ENCODE data around the gene CD248.
A peak's percentile ranks its signal among the peaks of the same experiment; 100 is the strongest.

Gene CD248

DNA sequence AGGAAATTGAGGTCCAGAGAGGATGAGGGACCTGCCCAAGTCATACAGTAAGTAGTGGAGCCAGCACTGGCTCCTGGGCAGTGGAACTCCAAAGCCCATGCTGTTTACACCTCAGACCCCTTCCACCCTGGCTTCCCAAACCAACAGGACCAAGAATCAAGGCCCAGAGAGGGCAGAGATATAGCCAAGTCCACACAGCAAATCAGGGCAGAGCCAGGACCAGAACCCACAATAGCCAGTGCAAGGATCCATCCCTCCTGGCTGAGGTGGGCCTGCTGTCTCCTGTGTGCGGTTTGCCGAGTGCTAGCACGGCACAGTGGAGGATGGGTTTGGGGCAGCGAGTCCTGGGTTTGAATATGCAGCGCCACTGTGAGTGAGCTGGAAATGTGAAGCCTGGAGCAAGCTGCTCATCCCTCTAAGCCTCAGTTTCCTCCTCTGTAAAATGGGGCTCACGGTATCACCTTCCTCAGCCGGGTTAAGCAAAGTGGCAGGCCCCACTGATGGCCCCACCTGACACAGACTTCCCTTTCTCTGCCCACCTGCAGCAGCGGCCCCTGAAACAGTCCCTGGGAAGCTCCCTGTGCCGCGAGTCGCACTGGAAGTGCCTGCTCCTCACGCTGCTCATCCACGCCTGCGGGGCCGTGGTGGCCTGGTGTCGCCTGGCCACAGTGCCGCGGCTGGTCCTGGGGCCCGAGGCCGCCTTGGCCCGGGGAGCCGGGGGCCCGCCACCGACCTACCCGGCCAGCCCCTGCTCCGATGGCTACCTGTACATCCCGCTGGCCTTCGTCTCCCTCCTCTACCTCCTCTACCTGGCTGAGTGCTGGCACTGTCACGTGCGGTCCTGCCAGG, 22.8 kb downstream of the CD248 start:
- Histone ChIP-seq H3K27ac (no peak overlapping the region), H3K4me3 (no peak overlapping the region)

DNA sequence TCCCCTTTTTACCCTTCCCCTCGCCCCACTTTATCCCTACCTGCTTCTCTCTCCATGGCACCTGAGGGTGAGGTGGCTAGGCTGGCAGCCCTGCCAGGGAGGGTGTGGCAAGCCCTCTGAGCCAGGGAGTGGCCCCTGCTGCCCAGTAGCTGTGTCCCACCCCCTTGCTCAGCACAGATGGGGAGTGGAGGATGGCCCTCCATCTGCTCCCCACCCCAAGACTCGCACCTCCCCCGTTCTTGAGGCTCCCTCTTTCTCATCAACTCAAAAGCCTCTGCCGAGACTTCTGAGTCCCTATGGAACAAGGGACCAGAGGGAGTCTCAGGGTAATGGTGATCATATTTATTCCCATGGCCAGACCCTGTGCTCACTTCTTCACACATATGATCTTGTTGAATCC, 23.5 kb downstream of the CD248 start:
- H3K4me3 ChIP-seq = no peak overlapping the region
- H3K27ac ChIP-seq = no peak overlapping the region

- no peak overlapping the region for H3K4me3 ChIP-seq
- no peak overlapping the region for H3K27ac ChIP-seq
These were observed 24.1 kb downstream of the CD248 start for GRCh38 chr11:66292543-66293332.

- peak within 1 kb of the TSS in 5 of 7 experiments; percentile 21 to 36 (median 26) for H3K4me3 ChIP-seq
- no peak within 1 kb of the TSS for H3K27ac ChIP-seq
These were observed 24.9 kb downstream of the CD248 start, which contains the start of gene TMEM151A for GRCh38 chr11:66291706-66292542. Gene TMEM151A, plus strand, starts transcription at chr11:66291894. Its CDS starts 120 bp downstream, at chr11:66292014.

- peak overlapping the region in 3 of 7 experiments; percentile 22 to 36 (median 34) for H3K4me3 ChIP-seq
These were observed 25.5 kb downstream of the CD248 start for GRCh38 chr11:66291303-66291705.

GRCh38 chr11:66290330-66290621, 26.6 kb downstream of the CD248 start:
- Histone ChIP-seq H3K27ac (no peak overlapping the region), H3K4me3 (no peak overlapping the region)

More at GRCh38 chr11:66291303-66291705, 25.5 kb downstream of the CD248 start:
- no peak overlapping the region for H3K27ac ChIP-seq

DNA sequence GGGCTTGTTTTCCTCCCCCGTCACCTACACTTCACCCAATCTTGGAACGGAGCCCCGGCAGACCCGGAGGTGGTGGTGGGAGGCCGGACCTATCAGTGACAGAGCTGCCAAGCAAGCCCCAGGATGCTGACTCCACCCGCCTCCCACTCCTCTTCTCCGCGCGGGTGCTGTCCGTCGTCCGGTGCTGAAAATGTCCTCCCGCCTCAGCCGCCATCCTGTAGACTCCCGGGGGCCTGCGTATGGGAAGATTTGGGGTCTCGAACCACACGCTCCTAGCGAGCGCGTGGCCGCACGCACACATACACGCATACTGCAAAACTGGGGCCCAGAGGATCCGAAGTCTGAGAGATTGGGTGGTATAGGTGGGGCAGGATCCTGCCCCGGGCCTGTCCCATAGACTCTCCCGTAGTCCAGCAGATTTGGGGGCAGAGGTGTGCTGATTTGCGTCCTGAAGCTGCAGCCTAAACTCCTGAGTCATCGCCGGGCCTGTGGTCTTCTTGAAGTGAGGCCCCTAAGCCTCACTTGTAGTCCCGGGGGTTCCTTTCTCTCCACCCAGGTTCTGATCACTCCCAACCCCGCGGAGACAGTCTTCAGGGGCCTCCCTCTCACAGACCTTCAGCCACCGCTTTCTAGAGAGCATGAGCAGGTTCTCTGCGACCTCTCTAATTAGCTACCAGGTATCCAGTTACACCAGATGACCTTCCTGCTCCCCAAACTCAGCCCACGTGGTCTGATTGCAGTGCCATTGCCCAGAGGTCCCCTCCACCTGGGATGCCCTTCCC, 27.1 kb downstream of the CD248 start:
- H3K27ac ChIP-seq = peak overlapping the region in 20 of 21 experiments; percentile 3 to 98 (median 84)

GRCh38 chr11:66288671-66289547, 27.9 kb downstream of the CD248 start, which contains the start of gene YIF1A:
Gene YIF1A, minus strand, starts transcription at chr11:66289143. Its CDS starts 158 bp downstream, at chr11:66288985.
- Histone ChIP-seq H3K4me3 (peak within 1 kb of the TSS; percentile 77 to 99 (median 86)), H3K27ac (peak within 1 kb of the TSS; percentile 43 to 98 (median 94))

More for the DNA sequence above, 27.1 kb downstream of the CD248 start:
- H3K4me3 ChIP-seq = peak overlapping the region; percentile 77 to 99 (median 86)

DNA sequence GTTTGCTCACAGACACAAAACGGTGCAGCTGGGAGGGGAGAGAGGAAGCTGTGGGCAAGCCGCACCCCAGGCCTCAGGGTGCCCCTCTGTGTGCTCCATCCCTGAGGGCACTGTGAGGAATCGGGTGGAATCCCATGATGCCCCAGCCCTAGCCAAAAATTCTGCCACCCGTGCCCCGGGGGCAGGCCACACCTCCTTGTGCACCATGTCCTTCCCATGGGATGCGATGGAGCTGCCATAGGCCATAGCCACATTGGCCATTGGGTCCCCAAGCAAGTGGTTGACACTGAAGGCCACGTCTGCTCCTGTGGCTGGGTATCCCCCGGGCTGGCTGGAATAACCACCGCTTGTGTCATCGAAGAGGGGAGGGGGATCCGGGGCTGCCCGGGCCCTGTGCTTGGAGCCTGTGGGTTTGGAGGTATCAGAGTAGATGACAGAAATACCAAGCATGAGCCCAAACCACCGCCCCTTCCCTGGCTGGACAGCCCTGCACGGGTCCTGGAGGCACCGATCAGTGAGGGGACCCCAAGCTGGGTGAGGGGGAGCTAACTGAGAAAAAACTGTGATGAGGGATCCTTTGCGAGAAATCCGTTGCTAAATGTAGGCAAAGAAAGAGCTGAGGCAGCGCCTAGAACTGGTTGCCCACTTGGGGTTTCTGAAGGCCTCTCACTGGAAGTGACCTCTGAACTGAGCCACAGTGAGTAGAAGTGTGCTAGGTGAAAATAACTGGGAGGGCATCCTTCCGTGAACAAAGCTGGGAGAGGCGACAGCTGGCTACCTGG, 28.8 kb downstream of the CD248 start:
- H3K4me3 ChIP-seq = peak overlapping the region; percentile 77 to 99 (median 86)
- peak overlapping the region in 20 of 21 experiments; percentile 86 to 98 (median 94) for H3K27ac ChIP-seq

GRCh38 chr11:66287211-66287888, 29.5 kb downstream of the CD248 start:
- Histone ChIP-seq H3K27ac (peak overlapping the region in 4 of 21 experiments; percentile 86 to 98 (median 96)), H3K4me3 (peak overlapping the region in 4 of 7 experiments; percentile 79 to 99 (median 83))

GRCh38 chr11:66286699-66287098, 30.1 kb downstream of the CD248 start:
- H3K4me3 ChIP-seq = no peak overlapping the region
- no peak overlapping the region for H3K27ac ChIP-seq

DNA sequence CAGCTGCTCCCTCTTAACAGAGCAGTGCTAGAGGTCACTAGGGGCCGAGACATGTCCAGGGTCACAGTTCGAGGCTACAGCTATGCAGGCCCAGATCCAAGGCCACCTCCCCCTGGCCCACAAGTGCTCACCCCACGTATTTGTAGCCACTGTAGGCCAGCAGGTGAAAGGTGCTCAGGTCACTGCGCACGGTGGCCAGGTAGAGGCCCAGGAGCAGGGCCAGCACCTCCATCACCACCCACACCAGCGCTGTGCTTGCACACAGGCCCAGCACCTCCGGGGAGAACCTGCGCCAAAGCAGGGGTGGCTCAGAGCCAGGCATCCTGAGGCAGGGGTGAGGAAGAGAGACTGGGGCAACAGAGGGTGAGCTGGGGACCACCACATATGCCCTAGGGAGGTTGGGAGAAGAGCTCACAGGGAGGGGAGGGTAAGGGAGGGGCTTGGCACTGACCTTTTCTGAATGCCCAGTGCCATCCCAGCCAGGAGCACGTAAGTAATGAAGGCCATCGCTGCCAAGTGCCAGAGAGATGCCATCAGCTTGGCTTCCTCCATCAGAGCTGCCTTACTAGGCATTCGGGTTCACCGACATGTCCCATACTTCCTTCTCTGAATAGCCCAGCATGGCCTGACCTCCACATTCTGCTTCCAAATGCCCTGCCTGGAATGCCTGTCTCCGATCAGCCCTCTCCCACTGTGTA, 31.4 kb downstream of the CD248 start:
- no peak overlapping the region for H3K4me3 ChIP-seq
- H3K27ac ChIP-seq = no peak overlapping the region

GRCh38 chr11:66284526-66285078, 32.2 kb downstream of the CD248 start:
- H3K4me3 ChIP-seq = no peak overlapping the region
- H3K27ac ChIP-seq = no peak overlapping the region

DNA sequence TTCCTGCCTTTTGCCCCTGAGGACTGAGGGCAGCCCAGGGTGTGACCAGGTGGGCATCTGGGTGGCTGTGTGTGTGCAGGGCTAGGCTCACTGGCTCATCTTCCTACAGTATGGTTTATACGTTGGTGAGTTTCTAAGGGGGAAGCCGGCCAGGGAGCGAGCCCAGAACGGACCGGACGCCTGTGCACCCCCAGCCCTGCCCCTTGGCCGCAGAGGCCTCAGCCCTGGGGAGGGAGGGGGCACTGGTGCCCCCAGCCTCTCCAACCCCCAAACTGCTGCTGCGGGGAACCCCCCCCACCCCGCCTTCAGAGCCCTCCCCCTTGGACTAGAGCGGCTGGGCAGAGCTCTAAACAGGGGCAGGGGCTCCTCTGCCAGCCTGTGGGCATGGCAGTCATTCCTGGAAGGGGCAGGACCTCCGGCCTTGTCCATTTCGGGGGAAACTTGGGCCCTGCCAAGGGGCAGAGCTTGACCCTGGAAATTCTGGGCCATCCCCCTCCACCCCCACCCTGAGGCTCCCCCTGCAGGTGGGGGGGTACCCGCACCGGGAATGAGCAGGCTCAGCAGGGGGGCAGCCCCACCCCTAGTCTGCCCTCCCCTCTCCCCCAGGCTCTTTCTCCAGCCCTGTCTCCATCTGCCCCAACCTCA, 33.3 kb downstream of the CD248 start:
- H3K4me3 ChIP-seq = no peak overlapping the region
- no peak overlapping the region for H3K27ac ChIP-seq
